ENCODE results near the gene HECA.

DNA sequence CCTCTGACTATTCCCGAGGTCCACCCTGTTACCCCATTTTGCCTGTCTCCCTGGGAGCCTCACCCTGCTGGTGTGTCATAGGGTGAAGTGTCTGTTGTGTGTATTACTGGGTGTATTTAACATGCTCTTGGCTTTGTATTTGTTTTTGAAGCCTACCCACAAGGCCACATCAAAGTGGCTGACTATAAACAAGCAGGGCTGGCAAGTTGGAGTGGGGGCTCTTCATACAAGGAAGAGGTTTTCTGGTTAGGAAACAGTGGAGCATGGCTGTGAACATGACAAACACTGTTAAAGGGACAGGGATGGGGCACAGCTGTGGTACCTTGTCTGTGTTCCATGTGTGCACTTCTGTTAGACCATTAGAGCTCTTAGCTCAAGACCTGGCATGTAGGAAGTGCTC, 26.3 kb downstream of the HECA start:
- TF ChIP-seq, protein P1, sequence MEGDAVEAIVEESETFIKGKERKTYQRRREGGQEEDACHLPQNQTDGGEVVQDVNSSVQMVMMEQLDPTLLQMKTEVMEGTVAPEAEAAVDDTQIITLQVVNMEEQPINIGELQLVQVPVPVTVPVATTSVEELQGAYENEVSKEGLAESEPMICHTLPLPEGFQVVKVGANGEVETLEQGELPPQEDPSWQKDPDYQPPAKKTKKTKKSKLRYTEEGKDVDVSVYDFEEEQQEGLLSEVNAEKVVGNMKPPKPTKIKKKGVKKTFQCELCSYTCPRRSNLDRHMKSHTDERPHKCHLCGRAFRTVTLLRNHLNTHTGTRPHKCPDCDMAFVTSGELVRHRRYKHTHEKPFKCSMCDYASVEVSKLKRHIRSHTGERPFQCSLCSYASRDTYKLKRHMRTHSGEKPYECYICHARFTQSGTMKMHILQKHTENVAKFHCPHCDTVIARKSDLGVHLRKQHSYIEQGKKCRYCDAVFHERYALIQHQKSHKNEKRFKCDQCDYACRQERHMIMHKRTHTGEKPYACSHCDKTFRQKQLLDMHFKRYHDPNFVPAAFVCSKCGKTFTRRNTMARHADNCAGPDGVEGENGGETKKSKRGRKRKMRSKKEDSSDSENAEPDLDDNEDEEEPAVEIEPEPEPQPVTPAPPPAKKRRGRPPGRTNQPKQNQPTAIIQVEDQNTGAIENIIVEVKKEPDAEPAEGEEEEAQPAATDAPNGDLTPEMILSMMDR (IDR thresholded peaks at IDR 0.05), result no peak
- TF ChIP-seq POLR2A (IDR thresholded peaks at IDR 0.05), result no peak
